Psoas muscle (tissue), 8 donors: ENCODE measurements around the gene USP46. TPM values are rescaled to one million over a fixed set of nuclear protein-coding genes. Genes with fewer than 3 reads are reported as not detected.

Source experiments
- ATAC-seq, 4 donors: fragments of 200-7000 bp; cut with Tn5 transposase; one replicate each; pipeline ENCODE4 v1.9.1; 2020; ENCODE audit warnings: moderate library complexity in 3 of 4, mild to moderate bottlenecking in 2 of 4
- DNase-seq, 2 donors: peaks; one replicate each; pipeline ENCODE4 v3.0.0-alpha.2; 2020
- H3K27ac ChIP-seq: fragments of 200-600 bp; one replicate; pipeline ENCODE4 v1.8.0; 2022
- H3K27me3 ChIP-seq, 3 donors: fragments of 200-600 bp in 1 of 3; one replicate each; pipeline versions ENCODE4 v1.6.1 to v1.8.0; 2013 to 2022; ENCODE audit warnings: low read length in 2 of 3, mild to moderate bottlenecking in 2 of 3, moderate library complexity in 1 of 3; ENCODE audit not compliant: insufficient read depth in 3 of 3
- H3K36me3 ChIP-seq, 2 donors: fragments of 200-600 bp in 1 of 2; one replicate each; pipeline versions ENCODE4 v1.6.1 to v1.8.0; 2013 to 2022; ENCODE audit warnings: low read depth in 1 of 2, mild to moderate bottlenecking in 1 of 2, moderate library complexity in 1 of 2; ENCODE audit not compliant: insufficient read depth in 1 of 2
- H3K4me1 ChIP-seq: fragments of 200-600 bp; one replicate; pipeline ENCODE4 v1.8.0; 2022
- H3K4me3 ChIP-seq: fragments of 200-600 bp; one replicate; pipeline ENCODE4 v1.8.0; 2022; ENCODE audit warnings: mild to moderate bottlenecking
- H3K9me3 ChIP-seq: fragments of 200-600 bp; one replicate; pipeline ENCODE4 v1.8.0; 2022
- CTCF ChIP-seq: fragments of 200-600 bp; IDR thresholded peaks from one replicate; pipeline ENCODE4 v1.8.0; 2022; ENCODE audit warnings: antibody characterized with exemption
- WGBS, 3 donors: extraction: QIAGEN DNeasy Blood & Tissue Kit; methylation state at CpG; one replicate each; pipeline versions ENCODE4 v1.1.6 to v1.1.7; 2013; 5-methylcytosine and 5-hydroxymethylcytosine counted together
- intact Hi-C, 2 donors: fragments of 100-400 bp; cut with DNase I; formaldehyde crosslinking; loops; one replicate each; pipeline versions ENCODE4 v1.11.0 to v1.14.2; 2022
- polyA plus RNA-seq, 3 donors: library from polyadenylated mRNA; stranded (reverse); fragments of 200-250 nt; gene quantifications; one replicate each; pipeline ENCODE4 v1.2.3, GENCODE V29; 2013
- total RNA-seq, 4 donors: library from RNA; stranded (reverse); fragmentation: NEBNext Ultra II Directional in 2 of 4; extraction: Animal tissue kit (Norgen Biotek cat#: 25700) in 2 of 4; gene quantifications; one replicate each; pipeline versions ENCODE4 v1.2.1 to v1.2.4, GENCODE V29; 2021 to 2023
- donor health status: healthy with polysubstance abuse.
- donor health status: DM: no; HTN: no; CAD: no; lungs with moderate emphysema.
- donor health status: Bipolar disorder and iron deficiency.
- donor health status: healthy.
- donor health status: DM: yes; HTN: yes; CAD: no.
- donor health status: DM: no; HTN: no; CAD: no.
- donor health status: DM: no; HTN: no; CAD: no.
- donor health status: DM: yes; HTN: yes; CAD: no.

Gene USP46
- total and polyA plus RNA-seq, 7 donors, result 3.0 to 28.2 (median 13.0) TPM

DNA sequence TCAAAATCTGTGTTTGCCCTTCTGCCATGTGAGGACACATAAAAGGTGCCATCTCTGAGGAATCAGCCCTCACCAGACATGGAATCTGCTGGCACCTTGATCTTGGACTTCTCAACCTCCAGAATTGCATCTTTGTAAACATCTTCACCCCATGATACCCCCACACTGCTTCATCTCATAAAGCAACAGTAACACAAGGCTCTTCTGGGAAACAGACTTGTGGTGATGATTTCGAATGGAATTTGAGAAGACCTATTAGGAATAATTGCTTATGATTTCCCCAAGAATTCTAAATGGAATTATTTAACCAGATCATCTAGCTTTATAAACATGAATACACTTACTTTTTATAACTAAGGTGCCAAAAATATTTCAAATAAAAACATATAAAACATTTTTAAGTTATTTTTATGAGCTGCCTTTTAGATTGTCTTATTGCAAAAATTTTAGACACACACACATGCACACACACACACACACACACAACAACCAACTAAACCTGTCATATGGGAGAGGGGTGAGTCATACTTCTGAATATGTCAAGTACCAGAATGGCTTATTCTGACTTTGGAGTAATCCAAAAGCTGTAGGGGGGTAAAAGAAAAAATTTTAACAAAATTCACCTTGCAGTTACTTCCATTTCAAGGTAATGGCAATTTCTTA is 82.0 kb downstream of the USP46 start:
- no peak for TF ChIP-seq CTCF
- Histone ChIP-seq H3K27me3 (no peaks in the 10 kb centered on the region), H3K4me1 (no peaks in the 10 kb centered on the region), H3K27ac (no peak overlapping the region), H3K36me3 (no peaks in the 10 kb centered on the region), H3K9me3 (no peaks in the 10 kb centered on the region), H3K4me3 (no peak overlapping the region)
- DNase-seq (no peak), ATAC-seq (no peak)
- intact Hi-C loops, result no loop called here
- 80 to 94% (median 87%) methylated on average over 1 of the region's 1 CpG for WGBS, 3 donors

DNA sequence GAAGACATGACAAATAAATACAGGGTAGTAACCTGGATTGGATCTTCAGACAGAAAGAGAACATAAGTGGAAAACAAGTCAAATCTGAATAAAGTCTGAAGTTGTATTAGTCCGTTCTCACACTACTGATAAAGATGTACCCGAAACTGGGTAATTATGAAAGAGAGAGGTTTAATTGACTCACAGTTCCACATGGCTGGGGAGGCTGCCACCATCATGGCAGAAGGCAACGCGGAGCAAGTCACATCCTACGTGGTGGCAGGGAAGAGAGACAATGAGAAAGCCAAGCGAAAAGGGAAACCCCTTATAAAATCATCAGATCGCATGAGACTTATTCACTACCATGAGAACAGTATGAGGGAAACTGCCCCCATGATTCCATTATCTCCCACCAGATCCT is 82.8 kb downstream of the USP46 start:
- Histone ChIP-seq H3K9me3 (no peaks in the 10 kb centered on the region), H3K4me1 (no peaks in the 10 kb centered on the region), H3K27ac (no peak overlapping the region), H3K27me3 (no peaks in the 10 kb centered on the region), H3K4me3 (no peak overlapping the region), H3K36me3 (no peaks in the 10 kb centered on the region)
- ATAC-seq, result no peak
- intact Hi-C loops, result no loop called here
- DNase-seq, result no peak
- WGBS, 3 donors, result 96 to 97% (median 96%) methylated on average over 7 of the region's 7 CpGs
- no peak for TF ChIP-seq CTCF

- intact Hi-C loops, result no loop called here
- DNase-seq (no peak), ATAC-seq (no peak)
- Histone ChIP-seq H3K27me3 (no peaks in the 10 kb centered on the region), H3K9me3 (no peaks in the 10 kb centered on the region), H3K4me1 (no peaks in the 10 kb centered on the region), H3K4me3 (no peak overlapping the region), H3K36me3 (no peaks in the 10 kb centered on the region), H3K27ac (no peak overlapping the region)
- no peak for TF ChIP-seq CTCF
- WGBS, 3 donors, result 98 to 100% (median 100%) methylated on average over 1 of the region's 1 CpG
These were observed 83.7 kb downstream of the USP46 start for GRCh38 chr4:52575406-52575805.

- no peak for TF ChIP-seq CTCF
These were observed 85.1 kb downstream of the USP46 start for GRCh38 chr4:52574036-52574435.

DNA sequence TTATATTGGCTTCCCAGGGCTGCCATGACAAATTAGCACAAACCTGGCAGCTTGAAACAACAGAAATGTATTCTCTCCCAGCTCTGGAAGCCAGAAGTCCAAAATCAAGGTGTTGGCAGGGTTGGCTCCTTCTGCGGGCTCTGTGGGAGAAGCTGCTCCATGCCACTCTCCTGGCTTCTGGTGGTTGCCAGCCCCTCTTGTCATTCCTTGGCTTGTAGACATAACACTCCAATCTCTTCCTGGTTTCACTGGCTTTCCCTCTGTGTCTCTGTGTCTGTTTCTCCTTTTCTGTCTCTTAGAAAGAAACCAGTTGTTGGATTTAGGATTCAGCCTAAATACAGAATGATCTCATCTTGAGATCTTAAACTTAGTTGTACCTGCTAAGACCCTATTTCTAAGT is 85.5 kb downstream of the USP46 start:
- Histone ChIP-seq H3K4me1 (no peaks in the 10 kb centered on the region), H3K4me3 (no peak overlapping the region), H3K9me3 (no peaks in the 10 kb centered on the region), H3K27ac (no peak overlapping the region), H3K27me3 (no peaks in the 10 kb centered on the region), H3K36me3 (no peaks in the 10 kb centered on the region)
- DNase-seq (no peak), ATAC-seq (no peak)
- TF ChIP-seq CTCF, result no peak
- intact Hi-C loops, result no loop called here
- WGBS, 3 donors, result 68 to 95% (median 81%) methylated on average over 1 of the region's 1 CpG

More at GRCh38 chr4:52574036-52574435, 85.1 kb downstream of the USP46 start:
- ATAC-seq (no peak), DNase-seq (no peak)
- H3K27ac ChIP-seq, result no peak overlapping the region
- intact Hi-C loops, result no loop called here
- H3K27me3 ChIP-seq, result no peaks in the 10 kb centered on the region
- WGBS, 3 donors, result 74 to 80% (median 76%) methylated on average over 5 of the region's 5 CpGs
- H3K9me3 ChIP-seq, result no peaks in the 10 kb centered on the region
- H3K36me3 ChIP-seq, result no peaks in the 10 kb centered on the region
- no peaks in the 10 kb centered on the region for H3K4me1 ChIP-seq
- H3K4me3 ChIP-seq, result no peak overlapping the region
